Measurements from ENCODE around the gene SECISBP2. TPM values are rescaled to one million over a fixed set of nuclear protein-coding genes. Genes with fewer than 3 reads are reported as not detected.

The SECISBP2 gene
- polyA plus RNA-seq, 1 donor (not counting 4 experiments of a cell fraction or from before 2014, with no cell fraction given) = 24.3 TPM

DNA sequence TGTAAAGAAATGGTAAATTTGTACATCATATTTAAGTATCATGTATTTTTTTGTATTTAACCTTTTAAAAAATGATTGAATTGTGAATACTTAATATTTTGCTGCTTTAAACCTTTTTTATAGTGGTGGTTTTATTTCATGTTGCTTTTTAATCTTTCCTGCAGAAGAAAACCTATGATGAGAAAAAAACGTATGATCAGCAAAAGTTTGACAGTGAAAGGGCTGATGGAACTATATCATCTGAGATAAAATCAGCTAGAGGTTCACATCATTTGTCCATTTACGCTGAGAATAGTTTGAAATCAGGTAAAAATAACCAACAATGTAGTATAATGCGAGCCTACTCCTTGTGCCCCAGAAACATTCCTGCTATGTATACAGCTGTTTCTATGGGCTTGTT is 7.4 kb downstream of the SECISBP2 start:
- peaks cover 9 to 22% of the 10 kb centered on the region in 2 experiments for H3K36me3 ChIP-seq (ENCODE audit: control insufficient read depth in 2 of 2, extremely low read depth in 1 of 2, insufficient read depth in 2 of 2, low read length in 2 of 2)
- H3K4me1 ChIP-seq (ENCODE audit: control insufficient read depth, extremely low read depth, insufficient read depth, low read length) = no peaks in the 10 kb centered on the region
- FAIRE-seq = no peak
- no peak overlapping the region for H2AFZ ChIP-seq (ENCODE audit: control insufficient read depth, low read length)
- H3K9me1 ChIP-seq (ENCODE audit: control insufficient read depth, extremely low read depth, insufficient read depth, low read length) = peaks cover 2% of the 10 kb centered on the region
- dilution Hi-C loops (cut with MboI; ENCODE audit: extremely low pct_ligation_motif_present, low sequenced_read_pairs) = no loop called here
- DNase-seq (ENCODE audit: low read depth, low spot score) = no peak
- H3K27ac ChIP-seq (ENCODE audit: control insufficient read depth, insufficient read depth, low read length) = no peak overlapping the region
- H3K79me2 ChIP-seq (ENCODE audit: control insufficient read depth, insufficient read depth, low read length) = peaks cover 26% of the 10 kb centered on the region
- no peak overlapping the region for H3K4me3 ChIP-seq (ENCODE audit: control insufficient read depth in 2 of 3, extremely low read depth in 1 of 3, insufficient read depth in 2 of 3, low read depth in 1 of 3, low read length in 3 of 3)
- TF ChIP-seq EZH2 (IDR thresholded peaks at IDR 0.05; ENCODE audit: low read length) (no peak), CTCF (optimal IDR thresholded peaks at IDR 0.05 in 1 of 3, IDR thresholded peaks at IDR 0.05 in 1 of 3, conservative IDR thresholded peaks at IDR 0.05 in 1 of 3; ENCODE audit: extremely low read depth in 1 of 3, insufficient read depth in 2 of 3, low read length in 3 of 3) (no peak)
- no peaks in the 10 kb centered on the region for H4K20me1 ChIP-seq (ENCODE audit: control insufficient read depth, extremely low read depth, insufficient read depth, low read length)
- H3K9ac ChIP-seq (ENCODE audit: control insufficient read depth, extremely low read depth, insufficient read depth, low read length) = no peak overlapping the region
- H3K4me2 ChIP-seq (ENCODE audit: control insufficient read depth, extremely low read depth, insufficient read depth, low read depth, low read length) = no peak overlapping the region
- no peaks in the 10 kb centered on the region for H3K9me3 ChIP-seq (ENCODE audit: control insufficient read depth, low read depth, low read length)
- no peaks in the 10 kb centered on the region for H3K27me3 ChIP-seq (ENCODE audit: control insufficient read depth, extremely low read depth, insufficient read depth, low read length)

GRCh38 chr9:89328064-89328463 is 9.8 kb downstream of the SECISBP2 start:
- Histone ChIP-seq H3K27ac (ENCODE audit: control insufficient read depth, insufficient read depth, low read length) (no peak overlapping the region), H3K79me2 (ENCODE audit: control insufficient read depth, insufficient read depth, low read length) (peaks cover 9% of the 10 kb centered on the region), H3K9me1 (ENCODE audit: control insufficient read depth, extremely low read depth, insufficient read depth, low read length) (peaks cover 2% of the 10 kb centered on the region), H2AFZ (ENCODE audit: control insufficient read depth, low read length) (no peak overlapping the region), H3K4me3 (ENCODE audit: control insufficient read depth in 2 of 3, extremely low read depth in 1 of 3, insufficient read depth in 2 of 3, low read depth in 1 of 3, low read length in 3 of 3) (no peak overlapping the region), H3K4me1 (ENCODE audit: control insufficient read depth, extremely low read depth, insufficient read depth, low read length) (no peaks in the 10 kb centered on the region), H3K27me3 (ENCODE audit: control insufficient read depth, extremely low read depth, insufficient read depth, low read length) (no peaks in the 10 kb centered on the region), H3K4me2 (ENCODE audit: control insufficient read depth, extremely low read depth, insufficient read depth, low read depth, low read length) (no peak overlapping the region), H3K9me3 (ENCODE audit: control insufficient read depth, low read depth, low read length) (no peaks in the 10 kb centered on the region), H3K9ac (ENCODE audit: control insufficient read depth, extremely low read depth, insufficient read depth, low read length) (no peak overlapping the region), H4K20me1 (ENCODE audit: control insufficient read depth, extremely low read depth, insufficient read depth, low read length) (no peaks in the 10 kb centered on the region), H3K36me3 (ENCODE audit: control insufficient read depth in 2 of 2, extremely low read depth in 1 of 2, insufficient read depth in 2 of 2, low read length in 2 of 2) (peaks cover 11 to 21% of the 10 kb centered on the region in 2 experiments)
- dilution Hi-C loops (cut with MboI; ENCODE audit: extremely low pct_ligation_motif_present, low sequenced_read_pairs) = no loop called here
- DNase-seq (ENCODE audit: low read depth, low spot score) = no peak
- no peak for FAIRE-seq
- TF ChIP-seq CTCF (optimal IDR thresholded peaks at IDR 0.05 in 1 of 3, IDR thresholded peaks at IDR 0.05 in 1 of 3, conservative IDR thresholded peaks at IDR 0.05 in 1 of 3; ENCODE audit: extremely low read depth in 1 of 3, insufficient read depth in 2 of 3, low read length in 3 of 3) (no peak), EZH2 (IDR thresholded peaks at IDR 0.05; ENCODE audit: low read length) (no peak)
